ENCODE results near the gene SNTG2. TPM values are rescaled to one million over a fixed set of nuclear protein-coding genes. Genes with fewer than 3 reads are reported as not detected.
"Not testable (repeated sequence)": the region's sequence is repeated elsewhere in the genome, so short reads cannot be mapped to it uniquely, and the experiment has no call there.

Gene SNTG2
- total and polyA plus RNA-seq, 10 of the 15 experiments (the other 5 are each of a cell fraction or from before 2014, with no cell fraction given) = not detected

DNA sequence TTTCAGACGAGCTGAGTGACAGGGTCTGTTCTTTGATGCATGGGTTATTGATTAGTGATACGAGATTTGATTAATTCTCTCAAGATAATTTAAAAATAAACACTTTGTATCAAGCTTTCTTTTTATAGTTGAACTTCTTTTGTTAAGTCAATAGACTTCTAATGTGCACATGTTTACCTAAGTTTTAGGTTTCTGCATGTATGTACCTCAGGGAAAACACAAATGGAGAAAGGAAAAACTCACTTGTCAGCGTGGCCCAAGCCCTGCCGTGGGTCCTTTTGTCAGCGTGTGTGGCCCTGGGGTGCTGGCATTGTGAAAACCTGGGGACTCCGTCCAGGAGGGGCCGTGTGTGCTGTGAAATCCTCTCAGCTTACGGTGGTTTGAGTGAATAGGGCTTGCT lies 153.7 kb downstream of the SNTG2 start (continued):
- TF ChIP-seq, protein P1, sequence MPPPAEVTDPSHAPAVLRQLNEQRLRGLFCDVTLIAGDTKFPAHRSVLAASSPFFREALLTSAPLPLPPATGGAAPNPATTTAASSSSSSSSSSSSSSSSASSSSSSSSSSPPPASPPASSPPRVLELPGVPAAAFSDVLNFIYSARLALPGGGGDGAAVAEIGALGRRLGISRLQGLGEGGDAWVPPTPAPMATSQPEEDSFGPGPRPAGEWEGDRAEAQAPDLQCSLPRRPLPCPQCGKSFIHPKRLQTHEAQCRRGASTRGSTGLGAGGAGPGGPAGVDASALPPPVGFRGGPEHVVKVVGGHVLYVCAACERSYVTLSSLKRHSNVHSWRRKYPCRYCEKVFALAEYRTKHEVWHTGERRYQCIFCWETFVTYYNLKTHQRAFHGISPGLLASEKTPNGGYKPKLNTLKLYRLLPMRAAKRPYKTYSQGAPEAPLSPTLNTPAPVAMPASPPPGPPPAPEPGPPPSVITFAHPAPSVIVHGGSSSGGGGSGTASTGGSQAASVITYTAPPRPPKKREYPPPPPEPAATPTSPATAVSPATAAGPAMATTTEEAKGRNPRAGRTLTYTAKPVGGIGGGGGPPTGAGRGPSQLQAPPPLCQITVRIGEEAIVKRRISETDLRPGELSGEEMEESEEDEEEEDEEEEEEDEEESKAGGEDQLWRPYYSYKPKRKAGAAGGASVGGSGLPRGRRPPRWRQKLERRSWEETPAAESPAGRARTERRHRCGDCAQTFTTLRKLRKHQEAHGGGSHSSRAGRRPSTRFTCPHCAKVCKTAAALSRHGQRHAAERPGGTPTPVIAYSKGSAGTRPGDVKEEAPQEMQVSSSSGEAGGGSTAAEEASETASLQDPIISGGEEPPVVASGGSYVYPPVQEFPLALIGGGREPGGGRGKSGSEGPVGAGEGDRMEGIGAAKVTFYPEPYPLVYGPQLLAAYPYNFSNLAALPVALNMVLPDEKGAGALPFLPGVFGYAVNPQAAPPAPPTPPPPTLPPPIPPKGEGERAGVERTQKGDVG (CRISPR knock-in tag; IDR thresholded peaks at IDR 0.05) = no peak

DNA sequence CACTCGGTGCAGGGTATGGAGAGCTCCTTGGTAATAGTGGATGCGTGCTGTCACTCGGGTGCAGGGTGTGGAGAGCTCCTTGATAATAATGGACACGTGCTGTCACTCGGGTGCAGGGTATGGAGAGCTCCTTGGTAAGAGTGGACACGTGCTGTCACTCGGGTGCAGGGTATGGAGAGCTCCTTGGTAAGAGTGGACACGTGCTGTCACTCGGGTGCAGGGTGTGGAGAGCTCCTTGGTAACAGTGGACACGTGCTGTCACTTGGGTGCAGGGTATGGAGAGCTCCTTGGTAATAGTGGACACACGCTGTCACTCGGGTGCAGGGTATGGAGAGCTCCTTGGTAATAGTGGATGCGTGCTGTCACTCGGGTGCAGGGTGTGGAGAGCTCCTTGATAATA lies 155.7 kb downstream of the SNTG2 start:
- DNase-seq (ENCODE audit: low read depth, low spot score); H3K4me1 ChIP-seq (ENCODE audit: control insufficient read depth, insufficient read depth, low read length); ATAC-seq; H2AFZ ChIP-seq (ENCODE audit: control insufficient read depth, low read depth, low read length); H3K4me3 ChIP-seq; H3K36me3 ChIP-seq (ENCODE audit: control insufficient read depth in 2 of 2, insufficient read depth in 2 of 2, low read length in 1 of 2); SMC1A ChIA-PET (ENCODE audit: uncharacterized antibody, unreplicated experiment); H3K9me3 ChIP-seq (replicated peaks; ENCODE audit: control insufficient read depth, insufficient read depth, low read length); in situ Hi-C loops (cut with MboI); H3K27me3 ChIP-seq (replicated peaks in 1 of 2; ENCODE audit: control insufficient read depth in 2 of 2, insufficient read depth in 2 of 2, low read length in 1 of 2); H3K9ac ChIP-seq (ENCODE audit: control insufficient read depth, insufficient read depth, low read length); H3K27ac ChIP-seq (ENCODE audit: control insufficient read depth, insufficient read depth); FAIRE-seq; POLR2A ChIA-PET; H3K79me2 ChIP-seq (ENCODE audit: control insufficient read depth, insufficient read depth, low read length); intact Hi-C loops (cut with micrococcal nuclease; ENCODE audit: unreplicated experiment); H4K20me1 ChIP-seq (ENCODE audit: control insufficient read depth, insufficient read depth); BruUV-seq (replicated peaks); RAD21 ChIA-PET (ENCODE audit: unreplicated experiment); H3K4me2 ChIP-seq (ENCODE audit: control insufficient read depth, insufficient read depth): not testable (repeated sequence)
- CTCF ChIA-PET = interaction anchor here (1.0 kb wide), 1 partner anchor 246 kb away, joined by 3 read pairs; no protein-coding TSS in a partner anchor
- WGBS (ENCODE audit: insufficient coverage, insufficient replicate concordance, low lambda C conversion rate, missing lambda C conversion rate) = 42% methylated on average over 14 of the region's 14 CpGs
